HG02642 (cell line): ENCODE data around the gene IFT52.
A peak's percentile ranks its signal among the peaks of the same experiment; 100 is the strongest.

ENCODE experiments used
- ATAC-seq: cut with Tn5 transposase; IDR thresholded peaks from one replicate; pipeline ENCODE4 v1.9.1; 2021; ENCODE audit warnings: mild to moderate bottlenecking; ENCODE audit not compliant: unreplicated experiment, poor library complexity

Gene IFT52

DNA sequence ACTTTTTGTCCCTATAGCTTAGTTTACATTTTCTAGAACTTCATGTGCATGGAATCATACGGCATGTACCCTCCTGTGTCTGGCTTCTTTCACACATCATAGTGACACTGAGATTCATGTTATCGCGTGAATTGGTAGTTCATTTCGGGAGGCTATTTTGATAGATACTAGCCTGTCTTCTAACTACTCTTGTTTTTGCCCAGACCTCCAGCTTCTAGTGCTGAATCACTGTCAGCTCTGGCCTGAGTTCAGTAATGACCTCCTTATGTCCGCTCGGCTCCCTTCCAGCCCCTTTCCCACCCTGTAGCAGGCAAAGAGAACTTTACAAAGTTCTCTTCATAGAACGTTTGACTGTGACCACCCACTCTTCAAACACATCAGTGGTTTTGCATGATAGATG, 90.2 kb downstream of the IFT52 start:
- peak; percentile 1 for ATAC-seq

DNA sequence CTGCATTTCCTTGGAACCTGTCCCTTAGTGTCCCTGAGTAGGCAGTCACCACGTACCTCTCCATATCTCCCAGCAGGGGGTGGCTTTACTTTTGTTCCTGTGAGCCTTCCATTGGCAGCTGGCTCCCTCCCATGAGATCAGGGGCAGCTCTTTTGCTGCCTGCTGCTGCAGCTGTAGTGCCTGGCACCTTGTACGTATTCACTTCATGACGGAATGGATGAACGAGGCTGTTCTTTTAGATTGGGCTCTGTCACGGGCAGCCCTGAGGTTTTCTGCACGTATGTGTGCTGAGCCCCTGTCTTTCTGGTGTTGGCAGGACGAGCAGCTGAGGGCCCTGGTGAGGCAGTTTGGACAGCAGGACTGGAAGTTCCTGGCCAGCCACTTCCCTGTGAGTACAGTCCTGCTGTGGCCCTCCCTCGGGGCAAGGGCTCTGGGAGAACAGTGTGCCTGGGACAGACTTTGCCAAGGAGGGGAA, 90.8 kb downstream of the IFT52 start:
- ATAC-seq, result peak; percentile 24

DNA sequence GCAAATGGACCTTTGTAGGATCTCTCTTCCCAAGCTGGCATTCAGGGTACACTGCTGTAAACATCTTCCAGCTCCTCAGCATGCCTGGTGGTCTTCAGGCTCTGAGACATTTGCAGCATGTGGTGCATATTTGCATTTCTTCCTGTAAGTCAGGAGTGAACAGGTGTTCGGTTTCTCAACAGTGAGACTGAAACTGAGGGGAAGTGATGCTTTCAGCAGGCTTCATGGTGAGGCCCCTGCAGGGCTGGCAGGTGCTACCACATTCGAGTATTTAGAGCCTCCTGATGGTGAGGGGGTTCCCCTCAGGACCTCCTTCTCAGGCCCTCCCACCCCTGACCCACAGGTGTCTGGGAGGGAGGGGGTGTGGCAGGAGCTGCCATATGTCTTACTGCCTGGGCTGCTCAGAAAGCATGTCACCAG, 91.3 kb downstream of the IFT52 start:
- peak; percentile 92 for ATAC-seq

DNA sequence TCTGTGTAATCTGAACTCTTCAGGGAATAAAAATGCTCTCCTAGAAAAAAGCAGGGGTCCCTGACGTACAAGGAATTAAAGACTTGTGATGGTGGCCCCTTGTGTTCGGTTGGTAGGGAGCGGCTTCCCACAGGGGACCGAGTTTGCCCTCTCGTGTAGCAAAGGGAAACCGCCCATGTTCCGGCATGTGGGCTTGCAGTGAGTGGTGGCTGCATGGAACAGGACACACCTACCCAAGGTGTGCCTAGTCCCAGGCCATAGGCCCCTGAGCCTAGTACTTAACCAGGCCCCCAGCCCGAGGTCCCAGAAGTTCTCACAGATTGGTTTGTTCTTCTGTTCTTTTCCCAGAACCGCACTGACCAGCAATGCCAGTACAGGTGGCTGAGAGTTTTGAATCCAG, 91.7 kb downstream of the IFT52 start:
- ATAC-seq, result peak; percentile 47

DNA sequence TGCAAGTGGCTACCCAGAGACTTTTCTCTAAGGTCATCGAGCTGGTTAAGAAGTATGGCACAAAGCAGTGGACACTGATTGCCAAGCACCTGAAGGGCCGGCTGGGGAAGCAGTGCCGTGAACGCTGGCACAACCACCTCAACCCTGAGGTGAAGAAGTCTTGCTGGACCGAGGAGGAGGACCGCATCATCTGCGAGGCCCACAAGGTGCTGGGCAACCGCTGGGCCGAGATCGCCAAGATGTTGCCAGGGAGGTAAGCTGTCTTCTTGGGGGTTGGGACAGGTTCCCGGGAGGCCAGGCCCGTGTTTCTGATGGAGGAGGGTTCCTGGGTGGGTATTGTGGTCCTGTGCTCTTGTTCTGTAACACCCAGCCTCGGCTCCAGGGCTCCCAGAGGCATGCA, 96.1 kb downstream of the IFT52 start:
- ATAC-seq, result no peak

DNA sequence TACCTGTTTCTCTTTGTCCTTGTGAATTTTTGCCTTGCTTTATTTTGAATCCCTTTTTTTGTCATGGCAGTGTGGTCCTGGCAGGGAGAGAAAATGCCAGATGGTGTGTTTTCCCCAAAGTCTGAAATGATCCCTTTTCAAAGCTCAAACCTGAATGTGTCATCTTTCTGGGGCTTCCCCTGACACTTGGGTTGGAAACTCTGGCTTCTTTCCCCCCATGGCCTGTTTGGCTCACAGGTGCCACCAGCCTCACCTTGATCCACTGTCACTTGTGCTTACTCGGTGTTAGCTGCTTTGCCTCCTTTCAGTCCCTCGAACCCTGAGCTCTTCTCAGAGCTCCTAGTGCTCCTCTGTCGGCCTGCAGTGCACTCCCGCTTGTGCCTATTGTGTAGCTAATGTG, 98.4 kb downstream of the IFT52 start:
- ATAC-seq, result no peak

DNA sequence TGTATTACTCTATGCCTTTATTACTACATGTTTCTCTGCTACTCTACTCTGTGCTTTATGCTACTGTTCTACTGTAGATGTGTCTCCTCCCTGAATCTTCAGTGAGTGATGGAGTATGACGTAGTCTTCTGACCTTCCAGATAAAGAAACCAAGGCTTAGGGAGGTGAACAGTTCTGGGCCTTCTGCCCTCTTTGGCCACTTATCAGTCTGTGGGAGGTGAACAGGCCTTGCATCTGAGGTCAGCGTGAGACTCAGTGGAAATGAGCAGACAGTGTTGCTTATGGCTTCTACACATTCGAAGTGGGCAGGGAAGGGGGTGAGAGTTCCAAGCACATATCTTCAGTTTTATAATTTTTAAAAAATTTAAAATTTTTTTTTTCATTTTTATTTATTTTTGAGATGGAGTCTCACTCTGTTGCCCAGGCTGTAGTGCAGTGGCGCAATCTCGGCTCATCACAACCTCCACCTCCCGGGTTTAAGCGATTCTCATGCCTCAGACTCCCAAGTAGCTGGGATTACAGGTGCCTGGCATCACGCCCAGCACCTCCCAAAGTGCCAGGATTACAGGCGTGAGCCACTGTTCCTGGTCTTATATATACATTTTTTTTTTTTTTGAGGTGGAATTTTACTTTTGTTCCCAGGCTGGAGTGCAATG, 100.3 kb downstream of the IFT52 start:
- no peak for ATAC-seq

DNA sequence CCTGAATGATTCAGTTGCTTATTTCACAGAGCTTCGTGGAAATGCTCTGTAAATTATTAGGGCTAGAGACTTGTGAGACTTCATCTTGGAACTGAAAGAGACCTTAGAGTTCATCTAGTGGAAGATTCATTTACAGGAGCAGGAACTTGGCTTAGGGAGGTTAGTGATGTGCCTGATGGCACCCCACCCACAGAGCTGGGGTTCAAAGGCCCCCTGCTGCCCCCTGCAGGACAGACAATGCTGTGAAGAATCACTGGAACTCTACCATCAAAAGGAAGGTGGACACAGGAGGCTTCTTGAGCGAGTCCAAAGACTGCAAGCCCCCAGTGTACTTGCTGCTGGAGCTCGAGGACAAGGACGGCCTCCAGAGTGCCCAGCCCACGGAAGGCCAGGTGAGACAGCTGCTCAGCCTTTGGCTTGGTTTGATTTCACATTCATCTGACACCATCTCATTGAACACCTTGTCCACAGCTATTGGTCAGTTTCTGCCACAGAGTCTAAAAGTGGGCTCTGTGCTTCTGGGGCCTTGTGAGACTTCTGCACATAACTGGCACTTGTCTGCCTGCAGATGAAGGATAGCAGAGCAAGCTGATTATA, 101.3 kb downstream of the IFT52 start:
- ATAC-seq, result no peak

DNA sequence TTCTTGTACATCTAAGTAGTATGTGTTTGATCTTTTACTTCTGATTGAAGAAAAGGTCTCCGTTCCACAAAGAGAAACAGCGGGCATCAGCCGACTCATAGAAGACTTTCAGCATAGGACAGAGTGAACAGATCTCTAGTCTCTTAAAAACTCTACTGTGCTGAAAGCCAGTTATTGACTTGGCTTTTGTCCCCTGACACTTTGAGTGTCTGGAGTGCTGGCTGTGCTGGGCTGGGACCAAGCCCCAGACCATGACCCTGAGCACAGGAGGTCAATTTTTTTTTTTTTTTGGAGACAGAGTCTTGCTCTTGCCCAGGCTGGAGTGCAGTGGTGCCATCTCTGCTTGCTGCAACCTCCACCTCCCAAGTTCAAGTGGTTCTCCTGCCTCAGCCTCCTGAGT, 104.0 kb downstream of the IFT52 start:
- ATAC-seq, result no peak

DNA sequence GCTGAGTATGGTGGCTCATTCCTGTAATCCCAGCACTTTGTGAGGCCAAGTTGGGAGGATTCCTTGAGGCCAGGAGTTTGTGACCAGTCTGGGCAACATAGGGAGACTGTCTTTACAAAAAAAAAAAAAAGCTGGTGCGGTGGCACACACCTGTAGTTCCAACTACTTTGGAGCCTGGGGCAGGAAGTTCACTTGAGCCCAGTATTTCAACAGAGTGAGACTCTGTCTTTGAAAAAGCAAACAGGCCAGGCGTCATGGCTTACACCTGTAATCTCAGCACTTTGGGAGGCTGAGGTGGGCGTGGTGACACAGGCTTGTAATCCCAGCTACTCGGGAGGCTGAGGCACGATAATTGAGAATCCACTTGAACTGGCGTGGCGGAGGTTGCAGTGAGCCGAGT, 104.8 kb downstream of the IFT52 start:
- no peak for ATAC-seq
